ENCODE measurements around the gene EFL1.

- TF ChIP-seq POLR2A (IDR thresholded peaks at IDR 0.05; ENCODE audit: low read length) (no peak), GATA1 (IDR thresholded peaks at IDR 0.05; ENCODE audit: low read depth, low read length) (no peak)
Measured at GRCh38 chr15:82114660-82115059, 147.9 kb downstream of the EFL1 start.

Data from erythroblast (primary cell).